Nephron (organoid): ENCODE results near the gene HK3.

Source experiments
- H3K27ac Mint-ChIP-seq, 3 experiments: 2 replicates each; pipeline ENCODE4 v1.8.0; 2020; ENCODE audit warnings: mixed read lengths in 3 of 3, mild to moderate bottlenecking in 2 of 3, moderate library complexity in 1 of 3
- H3K27me3 Mint-ChIP-seq: 2 replicates; pipeline ENCODE4 v1.8.0; 2021; ENCODE audit warnings: low read depth, mild to moderate bottlenecking, moderate library complexity, mixed read lengths
- H3K36me3 Mint-ChIP-seq: 2 replicates; pipeline ENCODE4 v1.8.0; 2020; ENCODE audit warnings: low read depth, mixed read lengths
- H3K4me1 Mint-ChIP-seq: 2 replicates; pipeline ENCODE4 v1.8.0; 2020; ENCODE audit warnings: mixed read lengths
- H3K4me3 Mint-ChIP-seq, 3 experiments: 2 replicates each; pipeline ENCODE4 v1.8.0; 2020; ENCODE audit warnings: mild to moderate bottlenecking in 3 of 3, mixed read lengths in 3 of 3, moderate library complexity in 2 of 3
- H3K9me3 Mint-ChIP-seq: 2 replicates; pipeline ENCODE4 v1.8.0; 2020; ENCODE audit warnings: mixed read lengths
- TF ChIP-seq, protein P1 (sequence below), 3 experiments: fragments of 200-600 bp; sonication (generic); IDR thresholded peaks; one replicate each; pipeline ENCODE4 v1.5.0; 2021; ENCODE audit warnings: antibody characterized with exemption in 3 of 3; ENCODE audit not compliant: unreplicated experiment in 3 of 3

The HK3 gene

DNA sequence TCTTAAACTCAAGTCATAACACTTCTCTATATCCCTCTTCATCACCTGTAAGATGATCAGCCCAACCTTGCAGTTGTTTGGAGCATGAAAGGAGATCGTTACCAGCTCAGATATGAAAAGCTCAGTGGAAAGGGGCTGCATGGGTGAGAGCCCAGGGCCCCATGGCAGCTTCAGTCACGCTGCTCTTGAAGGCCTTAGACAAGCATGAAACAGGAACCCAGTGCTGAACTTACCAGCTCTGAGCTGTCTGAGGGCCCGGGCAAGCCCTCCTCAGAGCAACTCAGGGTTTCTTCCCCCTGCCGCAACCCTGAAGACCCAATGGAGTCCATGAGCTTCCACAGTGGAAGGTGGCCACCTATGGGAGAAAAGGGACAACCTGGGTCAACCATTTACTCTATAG, 3.3 kb downstream of the HK3 start:
- H3K27me3 Mint-ChIP-seq, result peaks cover 13% of the 10 kb centered on the region
- TF ChIP-seq, protein P1, sequence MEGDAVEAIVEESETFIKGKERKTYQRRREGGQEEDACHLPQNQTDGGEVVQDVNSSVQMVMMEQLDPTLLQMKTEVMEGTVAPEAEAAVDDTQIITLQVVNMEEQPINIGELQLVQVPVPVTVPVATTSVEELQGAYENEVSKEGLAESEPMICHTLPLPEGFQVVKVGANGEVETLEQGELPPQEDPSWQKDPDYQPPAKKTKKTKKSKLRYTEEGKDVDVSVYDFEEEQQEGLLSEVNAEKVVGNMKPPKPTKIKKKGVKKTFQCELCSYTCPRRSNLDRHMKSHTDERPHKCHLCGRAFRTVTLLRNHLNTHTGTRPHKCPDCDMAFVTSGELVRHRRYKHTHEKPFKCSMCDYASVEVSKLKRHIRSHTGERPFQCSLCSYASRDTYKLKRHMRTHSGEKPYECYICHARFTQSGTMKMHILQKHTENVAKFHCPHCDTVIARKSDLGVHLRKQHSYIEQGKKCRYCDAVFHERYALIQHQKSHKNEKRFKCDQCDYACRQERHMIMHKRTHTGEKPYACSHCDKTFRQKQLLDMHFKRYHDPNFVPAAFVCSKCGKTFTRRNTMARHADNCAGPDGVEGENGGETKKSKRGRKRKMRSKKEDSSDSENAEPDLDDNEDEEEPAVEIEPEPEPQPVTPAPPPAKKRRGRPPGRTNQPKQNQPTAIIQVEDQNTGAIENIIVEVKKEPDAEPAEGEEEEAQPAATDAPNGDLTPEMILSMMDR (IDR thresholded peaks at IDR 0.05; ENCODE audit: unreplicated experiment in 3 of 3), result no peak
- H3K27ac Mint-ChIP-seq, result no peak overlapping the region
- H3K36me3 Mint-ChIP-seq, result no peaks in the 10 kb centered on the region
- H3K9me3 Mint-ChIP-seq, result no peaks in the 10 kb centered on the region
- H3K4me1 Mint-ChIP-seq, result peaks cover under 1% of the 10 kb centered on the region
- no peak overlapping the region for H3K4me3 Mint-ChIP-seq

DNA sequence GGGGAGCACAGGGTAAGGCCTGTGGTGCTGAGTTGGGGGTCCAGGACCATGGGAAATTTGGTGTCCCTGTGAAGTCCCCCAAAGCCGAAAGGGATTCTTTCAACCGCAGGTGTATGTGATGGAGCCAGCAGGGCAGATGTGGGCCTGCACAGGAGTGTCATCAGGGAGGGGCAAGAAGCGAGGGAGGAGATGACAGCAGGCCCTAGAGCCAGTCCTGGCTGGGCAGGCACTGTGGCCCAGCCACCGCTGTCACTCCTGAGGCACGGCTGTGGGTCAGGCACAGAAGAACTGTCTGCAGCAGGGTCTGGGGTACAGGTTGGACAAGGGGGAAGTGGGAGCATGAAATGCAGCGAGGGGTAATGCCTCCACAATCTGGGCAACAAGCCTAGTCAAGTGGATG, 4.8 kb downstream of the HK3 start:
- Mint-ChIP-seq H3K27ac (no peak overlapping the region), H3K4me1 (no peaks in the 10 kb centered on the region), H3K9me3 (no peaks in the 10 kb centered on the region), H3K36me3 (no peaks in the 10 kb centered on the region), H3K27me3 (peaks cover 13% of the 10 kb centered on the region), H3K4me3 (no peak overlapping the region)
- TF ChIP-seq, protein P1 (IDR thresholded peaks at IDR 0.05; ENCODE audit: unreplicated experiment in 3 of 3), result no peak

DNA sequence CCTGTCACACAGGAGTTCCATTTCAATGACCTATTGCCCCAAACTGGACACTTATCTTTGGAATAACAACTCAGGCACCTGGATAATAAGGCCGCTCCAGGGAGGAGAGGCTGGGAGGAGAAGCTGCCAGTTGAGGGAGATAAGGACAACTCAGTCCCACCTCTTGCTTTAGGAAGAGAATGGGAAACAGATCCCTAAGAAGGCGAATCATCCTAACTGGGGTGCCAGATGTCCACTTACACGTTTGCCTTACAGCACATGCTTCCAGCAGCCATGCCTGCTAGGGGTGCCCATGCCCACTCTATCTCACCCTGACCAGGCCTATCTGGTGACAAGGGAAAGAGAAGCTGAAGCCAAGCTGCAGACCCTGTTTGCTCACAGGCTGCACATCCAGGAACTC, 6.5 kb downstream of the HK3 start:
- TF ChIP-seq, protein P1 (IDR thresholded peaks at IDR 0.05; ENCODE audit: unreplicated experiment in 3 of 3), result no peak

DNA sequence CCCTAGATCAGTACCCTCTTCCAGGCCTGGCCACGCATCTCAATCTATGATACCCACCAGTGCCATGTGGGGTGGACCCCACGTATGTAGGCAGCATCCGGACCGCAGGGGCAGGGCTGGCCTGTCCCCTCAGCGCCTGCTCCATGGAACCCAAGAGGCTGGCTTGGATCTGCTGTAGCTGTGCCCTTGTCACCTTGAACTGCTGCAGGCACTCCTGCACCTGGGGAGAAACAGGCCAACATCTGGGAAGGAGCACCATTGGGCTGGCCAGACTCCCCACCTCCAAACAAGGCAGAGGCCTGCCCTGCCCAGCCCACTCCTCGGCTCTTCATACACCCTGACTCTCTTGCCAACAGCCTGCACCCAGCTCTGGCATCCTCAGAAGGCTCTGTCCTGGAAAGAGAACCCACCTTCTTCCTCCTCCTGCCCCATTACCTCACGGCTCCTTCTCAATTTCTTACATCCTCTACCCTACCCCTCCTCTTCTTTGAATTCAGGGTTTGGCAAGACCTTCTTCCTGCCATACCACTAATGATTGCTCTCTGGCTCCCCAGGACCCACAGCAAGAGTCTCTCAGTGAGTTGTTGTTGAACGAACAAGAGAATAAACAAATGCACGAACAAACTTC, 7.7 kb downstream of the HK3 start:
- TF ChIP-seq, protein P1 (IDR thresholded peaks at IDR 0.05; ENCODE audit: unreplicated experiment in 3 of 3), result no peak
- Mint-ChIP-seq H3K9me3 (no peaks in the 10 kb centered on the region), H3K36me3 (no peaks in the 10 kb centered on the region), H3K27me3 (peaks cover 13% of the 10 kb centered on the region), H3K4me3 (no peak overlapping the region), H3K4me1 (no peaks in the 10 kb centered on the region), H3K27ac (no peak overlapping the region)

More for the DNA sequence above, 6.5 kb downstream of the HK3 start:
- no peak overlapping the region for H3K4me3 Mint-ChIP-seq
- H3K4me1 Mint-ChIP-seq, result no peaks in the 10 kb centered on the region
- H3K27ac Mint-ChIP-seq, result no peak overlapping the region
- no peaks in the 10 kb centered on the region for H3K9me3 Mint-ChIP-seq
- peaks cover 13% of the 10 kb centered on the region for H3K27me3 Mint-ChIP-seq
- no peaks in the 10 kb centered on the region for H3K36me3 Mint-ChIP-seq

DNA sequence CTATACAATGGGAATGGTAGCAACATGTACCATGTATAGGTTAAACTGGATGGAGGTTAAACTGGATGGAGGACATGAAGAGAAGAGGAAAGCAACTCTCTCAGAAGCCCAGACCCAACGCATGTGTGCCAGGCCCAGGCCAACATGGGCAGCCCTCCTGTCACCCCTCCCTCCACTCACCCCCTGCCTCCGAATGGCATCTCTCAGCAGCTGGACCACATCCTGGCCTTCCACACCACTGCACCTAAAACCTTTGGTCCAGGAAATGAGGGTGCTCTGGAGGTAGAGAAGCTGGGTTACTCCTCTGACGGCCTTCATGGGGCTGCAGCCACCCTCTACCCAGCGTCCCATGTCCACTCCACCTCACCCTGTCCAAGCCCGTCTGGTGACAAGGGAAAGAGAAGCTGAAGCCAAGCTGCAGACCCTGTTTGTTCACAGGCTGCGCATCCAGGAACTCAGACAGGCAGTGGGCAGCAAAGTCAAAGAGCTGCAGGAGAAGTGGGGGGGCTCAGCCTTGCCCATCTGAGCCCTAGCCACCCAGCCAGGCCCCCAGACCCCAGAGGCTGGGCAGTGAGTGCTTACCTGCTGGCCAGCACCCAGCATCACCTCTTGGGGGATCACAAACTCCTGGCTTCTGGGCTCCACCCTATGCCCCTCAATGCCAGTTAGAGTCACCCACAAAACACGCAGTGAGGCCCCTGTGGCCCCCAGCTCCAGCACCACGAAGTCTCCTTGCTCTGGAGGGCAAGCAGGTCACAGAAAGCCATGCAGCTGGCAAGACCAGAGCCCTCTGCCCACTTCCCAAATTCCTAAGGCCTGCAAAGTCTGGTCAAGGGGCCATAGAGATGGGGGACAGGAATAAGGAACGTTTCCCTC, 8.5 kb downstream of the HK3 start:
- TF ChIP-seq, protein P1 (IDR thresholded peaks at IDR 0.05; ENCODE audit: unreplicated experiment in 3 of 3), result no peak
- Mint-ChIP-seq H3K27ac (no peak overlapping the region), H3K36me3 (no peaks in the 10 kb centered on the region), H3K4me1 (no peaks in the 10 kb centered on the region), H3K4me3 (no peak overlapping the region), H3K9me3 (no peaks in the 10 kb centered on the region), H3K27me3 (peaks cover 18% of the 10 kb centered on the region)
